Uterus (tissue), 2 donors: ENCODE results near the gene CYP11A1.

Source experiments
- POLR2A ChIP-seq, 2 donors: fragments of 450-650 bp; IDR thresholded peaks; one replicate each; pipeline ENCODE4 v1.6.1; 2016; ENCODE audit warnings: antibody characterized with exemption in 2 of 2, mild to moderate bottlenecking in 1 of 2, moderate library complexity in 1 of 2
- TF ChIP-seq, protein P1 (sequence below), 4 experiments: fragments of 200-600 bp in 2 of 4; fragments of 450-650 bp in 2 of 4; sonication (generic) in 2 of 4; IDR thresholded peaks; one replicate each; pipeline ENCODE4 v1.5.1; 2016 to 2019; ENCODE audit warnings: antibody characterized with exemption in 4 of 4, mild to moderate bottlenecking in 2 of 4, moderate library complexity in 1 of 4

DNA sequence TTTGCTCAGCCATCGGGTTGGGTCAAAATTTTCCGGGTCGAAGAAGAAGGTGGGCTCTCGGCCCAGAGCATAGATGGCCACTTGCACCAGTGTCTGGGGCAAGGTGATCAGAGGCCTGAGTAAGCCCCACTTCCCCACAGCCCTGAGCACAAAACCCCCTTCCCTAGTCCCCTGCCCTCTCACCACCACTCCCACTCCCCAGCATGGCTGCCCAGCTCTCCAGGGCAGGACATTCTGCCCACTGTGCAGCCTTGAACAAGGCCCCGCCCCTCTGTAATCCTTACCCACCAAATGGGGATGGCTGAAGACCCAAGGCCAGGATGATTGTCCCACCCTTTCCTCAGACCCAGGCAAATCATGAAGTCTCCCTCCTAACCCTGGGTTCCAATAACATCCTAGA lies 28.8 kb downstream of the CYP11A1 start:
- TF ChIP-seq, protein P1, sequence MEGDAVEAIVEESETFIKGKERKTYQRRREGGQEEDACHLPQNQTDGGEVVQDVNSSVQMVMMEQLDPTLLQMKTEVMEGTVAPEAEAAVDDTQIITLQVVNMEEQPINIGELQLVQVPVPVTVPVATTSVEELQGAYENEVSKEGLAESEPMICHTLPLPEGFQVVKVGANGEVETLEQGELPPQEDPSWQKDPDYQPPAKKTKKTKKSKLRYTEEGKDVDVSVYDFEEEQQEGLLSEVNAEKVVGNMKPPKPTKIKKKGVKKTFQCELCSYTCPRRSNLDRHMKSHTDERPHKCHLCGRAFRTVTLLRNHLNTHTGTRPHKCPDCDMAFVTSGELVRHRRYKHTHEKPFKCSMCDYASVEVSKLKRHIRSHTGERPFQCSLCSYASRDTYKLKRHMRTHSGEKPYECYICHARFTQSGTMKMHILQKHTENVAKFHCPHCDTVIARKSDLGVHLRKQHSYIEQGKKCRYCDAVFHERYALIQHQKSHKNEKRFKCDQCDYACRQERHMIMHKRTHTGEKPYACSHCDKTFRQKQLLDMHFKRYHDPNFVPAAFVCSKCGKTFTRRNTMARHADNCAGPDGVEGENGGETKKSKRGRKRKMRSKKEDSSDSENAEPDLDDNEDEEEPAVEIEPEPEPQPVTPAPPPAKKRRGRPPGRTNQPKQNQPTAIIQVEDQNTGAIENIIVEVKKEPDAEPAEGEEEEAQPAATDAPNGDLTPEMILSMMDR (IDR thresholded peaks at IDR 0.05): no peak
- no peak for TF ChIP-seq POLR2A (IDR thresholded peaks at IDR 0.05)
